GM12874 (cell line): Measurements from ENCODE around the gene TMEM135.

ENCODE experiments used
- CTCF ChIP-seq: IDR thresholded peaks from 2 replicates; pipeline ENCODE4 v1.5.1; 2011; ENCODE audit warnings: low read depth, mild to moderate bottlenecking, control low read depth, low read length, moderate library complexity; ENCODE audit not compliant: insufficient read depth

The TMEM135 gene

GRCh38 chr11:87304412-87304811, 266.7 kb downstream of the TMEM135 start:
- TF ChIP-seq CTCF = no peak

GRCh38 chr11:87306262-87306851, 268.6 kb downstream of the TMEM135 start:
- no peak for TF ChIP-seq CTCF

GRCh38 chr11:87307101-87307500, 269.4 kb downstream of the TMEM135 start:
- TF ChIP-seq CTCF = no peak

GRCh38 chr11:87315229-87315628, 277.5 kb downstream of the TMEM135 start:
- TF ChIP-seq CTCF = no peak

GRCh38 chr11:87316491-87316890, 278.8 kb downstream of the TMEM135 start:
- TF ChIP-seq CTCF = no peak

- no peak for TF ChIP-seq CTCF
Measured at GRCh38 chr11:87317441-87317840, 279.7 kb downstream of the TMEM135 start.

- no peak for TF ChIP-seq CTCF
Measured at GRCh38 chr11:87320123-87320522, 282.4 kb downstream of the TMEM135 start.

GRCh38 chr11:87322568-87322967, 284.8 kb downstream of the TMEM135 start:
- TF ChIP-seq CTCF = no peak
